WTC11 (cell line): ENCODE results near the gene EMC10.

Experiments
- CBFB ChIP-seq: sonication (generic); formaldehyde crosslinking; IDR thresholded peaks from 2 replicates; pipeline ENCODE4 v1.8.1; 2022; ENCODE audit warnings: mild to moderate bottlenecking, low read depth, missing genetic modification reagents
- ESRRA ChIP-seq: sonication (generic); formaldehyde crosslinking; IDR thresholded peaks from 2 replicates; pipeline ENCODE4 v1.8.1; 2022; ENCODE audit warnings: mild to moderate bottlenecking, missing genetic modification reagents, borderline replicate concordance
- FOXP1 ChIP-seq: sonication (generic); formaldehyde crosslinking; IDR thresholded peaks from 2 replicates; pipeline ENCODE4 v1.8.0; 2022; ENCODE audit warnings: missing genetic modification reagents, mild to moderate bottlenecking, moderate library complexity, borderline replicate concordance
- JAZF1 ChIP-seq: fragments of 250-450 bp; sonication (Bioruptor Pico); IDR thresholded peaks from 2 replicates; pipeline ENCODE4 v1.9.0; 2021; ENCODE audit warnings: moderate library complexity, mild to moderate bottlenecking, inconsistent platforms
- MXD4 ChIP-seq: fragments of 250-450 bp; sonication (Bioruptor Pico); IDR thresholded peaks from 2 replicates; pipeline ENCODE4 v1.8.0; 2021; ENCODE audit warnings: mild to moderate bottlenecking, moderate library complexity, borderline replicate concordance
- SP1 ChIP-seq: sonication (generic); formaldehyde crosslinking; conservative IDR thresholded peaks from 2 replicates; pipeline ENCODE4 v1.8.1; 2022; ENCODE audit warnings: missing genetic modification reagents
- TCF7 ChIP-seq: sonication (generic); formaldehyde crosslinking; IDR thresholded peaks from 2 replicates; pipeline ENCODE4 v1.8.0; 2022; ENCODE audit warnings: mild to moderate bottlenecking, low read depth, missing genetic modification reagents, moderate library complexity
- TEAD4 ChIP-seq: sonication (generic); formaldehyde crosslinking; IDR thresholded peaks from 2 replicates; pipeline ENCODE4 v1.8.0; 2022; ENCODE audit warnings: mild to moderate bottlenecking, missing genetic modification reagents
- TP53 ChIP-seq: sonication (generic); formaldehyde crosslinking; IDR thresholded peaks from 2 replicates; pipeline ENCODE4 v1.8.1; 2023; ENCODE audit warnings: mild to moderate bottlenecking, missing genetic modification reagents
- TF ChIP-seq, protein P1 (sequence below): sonication (generic); formaldehyde crosslinking; IDR thresholded peaks from 2 replicates; pipeline ENCODE4 v1.8.0; 2022; ENCODE audit warnings: mild to moderate bottlenecking, missing genetic modification reagents
- TF ChIP-seq, protein P2 (sequence below): fragments of 200-600 bp; IDR thresholded peaks from 2 replicates; pipeline ENCODE4 v1.8.0; 2022; ENCODE audit warnings: antibody characterized with exemption
- TF ChIP-seq, protein P3 (sequence below): sonication (generic); formaldehyde crosslinking; IDR thresholded peaks from 2 replicates; pipeline ENCODE4 v1.8.1; 2022; ENCODE audit warnings: low read depth, missing genetic modification reagents, borderline replicate concordance
- TF ChIP-seq, protein P4 (sequence below): sonication (generic); formaldehyde crosslinking; IDR thresholded peaks from 2 replicates; pipeline ENCODE4 v1.8.0; 2022; ENCODE audit warnings: mild to moderate bottlenecking, missing genetic modification reagents
- TF ChIP-seq, protein P5 (sequence below): sonication (generic); formaldehyde crosslinking; IDR thresholded peaks from 2 replicates; pipeline ENCODE4 v1.8.1; 2023; ENCODE audit warnings: mild to moderate bottlenecking, missing genetic modification reagents, moderate library complexity

DNA sequence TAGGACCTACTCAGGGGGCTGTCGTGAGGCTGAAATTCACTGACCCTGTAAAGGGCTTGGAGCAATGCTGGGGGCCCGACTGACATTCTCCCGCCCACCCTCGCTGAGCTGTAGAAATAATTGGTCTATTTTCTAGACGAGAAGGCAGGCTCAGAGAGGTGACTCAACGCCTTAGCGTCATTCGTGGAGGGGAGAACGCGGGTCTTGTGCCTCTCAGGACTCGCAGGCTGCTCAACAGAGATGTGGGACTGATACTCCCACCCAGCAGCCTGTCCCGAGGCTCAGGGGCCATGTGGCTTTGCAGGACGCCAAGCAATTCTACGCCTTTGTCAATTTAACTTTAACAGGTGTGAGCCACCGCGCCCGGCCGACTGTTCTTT, 61.0 kb downstream of the EMC10 start:
- TF ChIP-seq JAZF1 (CRISPR knock-in tag) (no peak), TEAD4 (CRISPR knock-in tag) (no peak), MXD4 (CRISPR knock-in tag) (no peak), FOXP1 (CRISPR knock-in tag) (no peak), ESRRA (CRISPR knock-in tag) (no peak), SP1 (CRISPR knock-in tag) (no peak), TCF7 (CRISPR knock-in tag) (no peak), TP53 (no peak), CBFB (no peak)
- TF ChIP-seq, protein P1, sequence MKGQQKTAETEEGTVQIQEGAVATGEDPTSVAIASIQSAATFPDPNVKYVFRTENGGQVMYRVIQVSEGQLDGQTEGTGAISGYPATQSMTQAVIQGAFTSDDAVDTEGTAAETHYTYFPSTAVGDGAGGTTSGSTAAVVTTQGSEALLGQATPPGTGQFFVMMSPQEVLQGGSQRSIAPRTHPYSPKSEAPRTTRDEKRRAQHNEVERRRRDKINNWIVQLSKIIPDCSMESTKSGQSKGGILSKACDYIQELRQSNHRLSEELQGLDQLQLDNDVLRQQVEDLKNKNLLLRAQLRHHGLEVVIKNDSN (CRISPR knock-in tag), result no peak
- TF ChIP-seq, protein P2, sequence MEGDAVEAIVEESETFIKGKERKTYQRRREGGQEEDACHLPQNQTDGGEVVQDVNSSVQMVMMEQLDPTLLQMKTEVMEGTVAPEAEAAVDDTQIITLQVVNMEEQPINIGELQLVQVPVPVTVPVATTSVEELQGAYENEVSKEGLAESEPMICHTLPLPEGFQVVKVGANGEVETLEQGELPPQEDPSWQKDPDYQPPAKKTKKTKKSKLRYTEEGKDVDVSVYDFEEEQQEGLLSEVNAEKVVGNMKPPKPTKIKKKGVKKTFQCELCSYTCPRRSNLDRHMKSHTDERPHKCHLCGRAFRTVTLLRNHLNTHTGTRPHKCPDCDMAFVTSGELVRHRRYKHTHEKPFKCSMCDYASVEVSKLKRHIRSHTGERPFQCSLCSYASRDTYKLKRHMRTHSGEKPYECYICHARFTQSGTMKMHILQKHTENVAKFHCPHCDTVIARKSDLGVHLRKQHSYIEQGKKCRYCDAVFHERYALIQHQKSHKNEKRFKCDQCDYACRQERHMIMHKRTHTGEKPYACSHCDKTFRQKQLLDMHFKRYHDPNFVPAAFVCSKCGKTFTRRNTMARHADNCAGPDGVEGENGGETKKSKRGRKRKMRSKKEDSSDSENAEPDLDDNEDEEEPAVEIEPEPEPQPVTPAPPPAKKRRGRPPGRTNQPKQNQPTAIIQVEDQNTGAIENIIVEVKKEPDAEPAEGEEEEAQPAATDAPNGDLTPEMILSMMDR, result no peak
- TF ChIP-seq, protein P3, sequence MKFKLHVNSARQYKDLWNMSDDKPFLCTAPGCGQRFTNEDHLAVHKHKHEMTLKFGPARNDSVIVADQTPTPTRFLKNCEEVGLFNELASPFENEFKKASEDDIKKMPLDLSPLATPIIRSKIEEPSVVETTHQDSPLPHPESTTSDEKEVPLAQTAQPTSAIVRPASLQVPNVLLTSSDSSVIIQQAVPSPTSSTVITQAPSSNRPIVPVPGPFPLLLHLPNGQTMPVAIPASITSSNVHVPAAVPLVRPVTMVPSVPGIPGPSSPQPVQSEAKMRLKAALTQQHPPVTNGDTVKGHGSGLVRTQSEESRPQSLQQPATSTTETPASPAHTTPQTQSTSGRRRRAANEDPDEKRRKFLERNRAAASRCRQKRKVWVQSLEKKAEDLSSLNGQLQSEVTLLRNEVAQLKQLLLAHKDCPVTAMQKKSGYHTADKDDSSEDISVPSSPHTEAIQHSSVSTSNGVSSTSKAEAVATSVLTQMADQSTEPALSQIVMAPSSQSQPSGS (CRISPR knock-in tag), result no peak
- TF ChIP-seq, protein P4, sequence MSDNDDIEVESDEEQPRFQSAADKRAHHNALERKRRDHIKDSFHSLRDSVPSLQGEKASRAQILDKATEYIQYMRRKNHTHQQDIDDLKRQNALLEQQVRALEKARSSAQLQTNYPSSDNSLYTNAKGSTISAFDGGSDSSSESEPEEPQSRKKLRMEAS (CRISPR knock-in tag), result no peak
- TF ChIP-seq, protein P5, sequence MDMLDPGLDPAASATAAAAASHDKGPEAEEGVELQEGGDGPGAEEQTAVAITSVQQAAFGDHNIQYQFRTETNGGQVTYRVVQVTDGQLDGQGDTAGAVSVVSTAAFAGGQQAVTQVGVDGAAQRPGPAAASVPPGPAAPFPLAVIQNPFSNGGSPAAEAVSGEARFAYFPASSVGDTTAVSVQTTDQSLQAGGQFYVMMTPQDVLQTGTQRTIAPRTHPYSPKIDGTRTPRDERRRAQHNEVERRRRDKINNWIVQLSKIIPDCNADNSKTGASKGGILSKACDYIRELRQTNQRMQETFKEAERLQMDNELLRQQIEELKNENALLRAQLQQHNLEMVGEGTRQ, result no peak
